ENCODE measurements around the gene PHLDB2.

GRCh38 chr3:112000966-112001365 lies 141.9 kb downstream of the PHLDB2 start:
- no peak for TF ChIP-seq POLR2A (IDR thresholded peaks at IDR 0.05)
- no peak for TF ChIP-seq CTCF (IDR thresholded peaks at IDR 0.05)
- no peak for TF ChIP-seq POLR2AphosphoS5 (IDR thresholded peaks at IDR 0.05)
